Stimulated activated CD4-positive, alpha-beta T cell treated with anti-CD3 and anti-CD28 coated beads, Interleukin-12 subunit alpha, Interleukin-12 subunit beta, amount 100 ng/mL, for 4 hours (primary cell): ENCODE results near the gene PIGC.

Source experiments
- DNase-seq: peaks from one replicate; pipeline ENCODE4 v3.0.0-alpha.2; 2020

PIGC gene

GRCh38 chr1:172427191-172427590, 16.7 kb downstream of the PIGC start:
- no peak for DNase-seq

- no peak for DNase-seq
These were observed 18.5 kb downstream of the PIGC start for GRCh38 chr1:172425339-172425738.

- DNase-seq = no peak
These were observed 20.5 kb downstream of the PIGC start for GRCh38 chr1:172423336-172423735.

- no peak for DNase-seq
These were observed 21.8 kb downstream of the PIGC start for GRCh38 chr1:172421974-172422604.

GRCh38 chr1:172420385-172420784, 23.5 kb downstream of the PIGC start, which contains the start of gene C1orf105:
C1orf105 (plus strand) TSS chr1:172420685; CDS start chr1:172420886, 201 bp downstream.
- no peak for DNase-seq

GRCh38 chr1:172417557-172417956, 26.3 kb downstream of the PIGC start:
- no peak for DNase-seq

GRCh38 chr1:172416496-172417035, 27.3 kb downstream of the PIGC start:
- no peak for DNase-seq

GRCh38 chr1:172414331-172414730, 29.5 kb downstream of the PIGC start:
- DNase-seq = no peak

- DNase-seq = no peak
These were observed 32.0 kb downstream of the PIGC start for GRCh38 chr1:172411791-172412338.

GRCh38 chr1:172410027-172410426, 33.8 kb downstream of the PIGC start:
- DNase-seq = no peak

- no peak for DNase-seq
These were observed 34.9 kb downstream of the PIGC start for GRCh38 chr1:172408958-172409357.

- DNase-seq = no peak
These were observed 36.9 kb downstream of the PIGC start for GRCh38 chr1:172406968-172407367.

- DNase-seq = no peak
These were observed 38.0 kb downstream of the PIGC start for GRCh38 chr1:172405912-172406311.

- no peak for DNase-seq
These were observed 39.7 kb downstream of the PIGC start for GRCh38 chr1:172404121-172404520.

- DNase-seq = no peak
These were observed 40.8 kb downstream of the PIGC start for GRCh38 chr1:172402878-172403569.

- no peak for DNase-seq
These were observed 42.0 kb downstream of the PIGC start for GRCh38 chr1:172401892-172402291.

- no peak for DNase-seq
These were observed 42.4 kb downstream of the PIGC start for GRCh38 chr1:172401477-172401876.

GRCh38 chr1:172400722-172401105, 43.2 kb downstream of the PIGC start:
- DNase-seq = no peak

- DNase-seq = no peak
These were observed 43.8 kb downstream of the PIGC start for GRCh38 chr1:172399756-172400721.

- no peak for DNase-seq
These were observed 44.7 kb downstream of the PIGC start for GRCh38 chr1:172398970-172399755.

- DNase-seq = no peak
These were observed 45.7 kb downstream of the PIGC start for GRCh38 chr1:172398193-172398592.

GRCh38 chr1:172397633-172398032, 46.2 kb downstream of the PIGC start:
- DNase-seq = no peak
